ENCODE data around the gene SYNDIG1.

SYNDIG1 gene

DNA sequence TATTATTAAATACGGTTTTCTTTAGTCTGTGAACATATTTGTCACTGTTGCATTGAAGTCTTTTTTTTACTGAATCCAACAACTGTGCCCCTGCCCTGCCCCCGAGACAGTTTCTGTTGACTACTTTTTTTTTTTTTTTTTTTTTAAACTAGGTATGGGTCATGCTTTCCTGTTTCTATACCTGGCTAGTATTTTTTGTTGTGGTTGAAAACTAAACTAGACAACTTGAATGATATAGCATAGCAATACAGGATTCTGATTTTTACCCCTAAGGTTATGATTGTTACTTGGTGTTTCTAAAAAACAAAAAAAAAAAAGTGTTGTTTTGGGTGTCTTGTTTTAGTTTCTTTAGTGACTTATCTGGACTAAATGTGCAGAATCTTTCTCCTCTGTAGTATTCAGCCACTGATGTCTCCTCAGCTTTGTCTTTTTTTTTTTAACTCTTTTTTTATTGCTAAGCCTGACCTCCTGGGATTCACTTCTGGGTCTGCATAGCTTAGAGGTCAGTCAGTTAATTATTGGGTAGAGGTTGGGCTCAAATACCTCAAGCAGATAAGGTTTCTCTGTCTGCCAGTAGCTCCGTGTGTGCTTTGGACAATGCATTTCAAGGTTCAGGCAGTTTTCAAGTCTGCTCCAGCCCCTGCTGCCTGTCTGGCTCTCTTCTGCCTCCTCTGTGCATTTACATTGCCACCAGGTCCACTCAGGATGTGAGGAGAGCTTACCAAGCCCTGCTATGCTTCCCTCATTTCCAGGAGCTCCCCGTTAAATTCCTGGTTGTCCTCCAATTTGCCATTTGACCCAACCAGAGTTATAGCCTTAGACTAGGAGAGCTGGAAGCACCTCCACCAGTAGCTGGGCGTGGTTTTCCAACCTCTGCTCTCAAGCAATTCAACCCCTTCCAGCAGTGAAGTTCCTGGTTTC, 91.4 kb downstream of the SYNDIG1 start:
- ATAC-seq (ENCODE audit: low read depth): no peak
- no peak overlapping the region for H3K27ac ChIP-seq (ENCODE audit: poor library complexity, severe bottlenecking)
- peaks cover 31% of the 10 kb centered on the region for H3K27me3 ChIP-seq (ENCODE audit: insufficient read depth, poor library complexity, severe bottlenecking)
- no peaks in the 10 kb centered on the region for H3K36me3 ChIP-seq (ENCODE audit: low read depth)
- peaks cover 4% of the 10 kb centered on the region for H3K9me3 ChIP-seq (ENCODE audit: severe bottlenecking)
- no peaks in the 10 kb centered on the region for H3K4me1 ChIP-seq (ENCODE audit: insufficient read depth, poor library complexity, severe bottlenecking)
- DNase-seq (ENCODE audit: low spot score): no peak
- no peak overlapping the region for H3K4me3 ChIP-seq (ENCODE audit: severe bottlenecking)
- TF ChIP-seq, protein P1, sequence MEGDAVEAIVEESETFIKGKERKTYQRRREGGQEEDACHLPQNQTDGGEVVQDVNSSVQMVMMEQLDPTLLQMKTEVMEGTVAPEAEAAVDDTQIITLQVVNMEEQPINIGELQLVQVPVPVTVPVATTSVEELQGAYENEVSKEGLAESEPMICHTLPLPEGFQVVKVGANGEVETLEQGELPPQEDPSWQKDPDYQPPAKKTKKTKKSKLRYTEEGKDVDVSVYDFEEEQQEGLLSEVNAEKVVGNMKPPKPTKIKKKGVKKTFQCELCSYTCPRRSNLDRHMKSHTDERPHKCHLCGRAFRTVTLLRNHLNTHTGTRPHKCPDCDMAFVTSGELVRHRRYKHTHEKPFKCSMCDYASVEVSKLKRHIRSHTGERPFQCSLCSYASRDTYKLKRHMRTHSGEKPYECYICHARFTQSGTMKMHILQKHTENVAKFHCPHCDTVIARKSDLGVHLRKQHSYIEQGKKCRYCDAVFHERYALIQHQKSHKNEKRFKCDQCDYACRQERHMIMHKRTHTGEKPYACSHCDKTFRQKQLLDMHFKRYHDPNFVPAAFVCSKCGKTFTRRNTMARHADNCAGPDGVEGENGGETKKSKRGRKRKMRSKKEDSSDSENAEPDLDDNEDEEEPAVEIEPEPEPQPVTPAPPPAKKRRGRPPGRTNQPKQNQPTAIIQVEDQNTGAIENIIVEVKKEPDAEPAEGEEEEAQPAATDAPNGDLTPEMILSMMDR (IDR thresholded peaks at IDR 0.05; ENCODE audit: poor library complexity, severe bottlenecking): no peak

DNA sequence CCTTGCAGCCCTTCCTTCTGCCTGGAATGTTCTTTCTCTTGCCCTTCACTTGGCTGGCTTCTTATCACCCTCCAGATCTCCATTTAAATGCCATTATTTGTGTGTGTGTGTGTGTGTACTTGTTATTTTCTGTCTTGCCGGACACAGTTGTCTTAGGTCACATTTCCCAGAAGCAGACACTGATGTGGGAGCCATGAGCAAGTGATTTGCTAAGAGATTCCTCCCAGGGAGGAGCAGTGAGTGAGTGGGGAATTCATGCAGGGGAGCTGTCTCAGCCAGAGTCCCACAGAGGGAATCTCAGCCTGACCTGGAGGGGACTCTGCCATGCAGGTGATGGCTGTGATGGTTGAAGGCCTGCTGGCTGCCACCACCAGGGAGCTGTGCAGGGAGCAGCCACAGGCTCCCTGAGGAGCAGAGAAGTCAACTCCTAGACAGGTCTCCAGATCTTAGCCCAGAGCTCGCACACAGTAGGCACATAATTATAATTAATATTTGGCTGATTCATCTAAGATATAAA, 96.5 kb downstream of the SYNDIG1 start:
- Histone ChIP-seq H3K4me1 (ENCODE audit: insufficient read depth, poor library complexity, severe bottlenecking) (no peaks in the 10 kb centered on the region), H3K36me3 (ENCODE audit: low read depth) (no peaks in the 10 kb centered on the region), H3K27ac (ENCODE audit: poor library complexity, severe bottlenecking) (no peak overlapping the region), H3K9me3 (ENCODE audit: severe bottlenecking) (peaks cover 4% of the 10 kb centered on the region), H3K27me3 (ENCODE audit: insufficient read depth, poor library complexity, severe bottlenecking) (peaks cover 20% of the 10 kb centered on the region), H3K4me3 (ENCODE audit: severe bottlenecking) (no peak overlapping the region)
- TF ChIP-seq, protein P1 (IDR thresholded peaks at IDR 0.05; ENCODE audit: poor library complexity, severe bottlenecking): no peak
- ATAC-seq (ENCODE audit: low read depth) (0 out of 3 replicates have a peak, but pooled peaks have one; percentile 14), DNase-seq (ENCODE audit: low spot score) (no peak)

DNA sequence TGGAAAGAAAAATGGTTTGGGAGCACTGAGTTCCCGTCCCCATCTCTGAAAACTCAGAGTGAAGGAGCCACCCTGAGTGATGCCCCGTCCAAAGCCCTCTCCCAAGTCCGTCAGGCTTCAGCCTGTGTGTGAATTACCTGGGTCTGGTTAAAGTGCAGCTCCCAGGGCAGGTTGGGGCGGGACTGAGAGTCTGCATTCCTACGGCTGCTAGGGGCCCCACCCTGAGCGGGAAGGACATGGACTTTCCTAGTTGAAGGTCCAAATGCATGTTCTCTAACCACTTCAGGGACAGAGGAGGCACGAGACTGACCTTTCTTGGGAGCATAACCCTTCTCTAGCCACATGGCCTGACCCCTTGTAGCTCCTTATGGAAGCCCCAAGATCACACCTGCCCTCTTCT, 97.2 kb downstream of the SYNDIG1 start:
- no peak overlapping the region for H3K4me3 ChIP-seq (ENCODE audit: severe bottlenecking)
- ATAC-seq (ENCODE audit: low read depth) (no peak), DNase-seq (ENCODE audit: low spot score) (no peak)
- no peaks in the 10 kb centered on the region for H3K36me3 ChIP-seq (ENCODE audit: low read depth)
- TF ChIP-seq, protein P1 (IDR thresholded peaks at IDR 0.05; ENCODE audit: poor library complexity, severe bottlenecking): no peak
- H3K27me3 ChIP-seq (ENCODE audit: insufficient read depth, poor library complexity, severe bottlenecking): peaks cover 20% of the 10 kb centered on the region
- no peaks in the 10 kb centered on the region for H3K4me1 ChIP-seq (ENCODE audit: insufficient read depth, poor library complexity, severe bottlenecking)
- no peak overlapping the region for H3K27ac ChIP-seq (ENCODE audit: poor library complexity, severe bottlenecking)
- peaks cover 4% of the 10 kb centered on the region for H3K9me3 ChIP-seq (ENCODE audit: severe bottlenecking)

DNA sequence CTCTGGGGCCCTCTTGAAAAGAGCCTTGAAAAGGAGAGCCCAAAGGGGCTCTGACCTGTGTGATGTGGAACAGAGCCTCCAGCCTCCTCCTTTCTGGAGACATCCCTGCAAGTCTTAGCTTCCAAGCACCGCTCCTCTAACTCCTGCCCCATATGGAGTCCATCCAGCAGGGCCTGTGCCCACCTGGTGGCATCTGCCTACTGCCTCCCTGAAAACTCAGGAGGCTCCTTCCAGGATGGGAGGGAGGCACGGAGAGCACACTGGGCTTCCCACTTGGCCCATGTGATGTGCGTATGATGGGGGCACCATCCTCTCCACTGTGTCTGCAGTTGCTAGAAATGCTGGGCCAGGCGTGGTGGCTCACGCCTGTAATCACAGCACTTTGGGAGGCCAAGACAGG, 98.1 kb downstream of the SYNDIG1 start:
- no peak overlapping the region for H3K4me3 ChIP-seq (ENCODE audit: severe bottlenecking)
- ATAC-seq (ENCODE audit: low read depth) (no peak), DNase-seq (ENCODE audit: low spot score) (no peak)
- TF ChIP-seq, protein P1 (IDR thresholded peaks at IDR 0.05; ENCODE audit: poor library complexity, severe bottlenecking): no peak
- no peaks in the 10 kb centered on the region for H3K36me3 ChIP-seq (ENCODE audit: low read depth)
- no peak overlapping the region for H3K27ac ChIP-seq (ENCODE audit: poor library complexity, severe bottlenecking)
- peaks cover 4% of the 10 kb centered on the region for H3K9me3 ChIP-seq (ENCODE audit: severe bottlenecking)
- H3K4me1 ChIP-seq (ENCODE audit: insufficient read depth, poor library complexity, severe bottlenecking): no peaks in the 10 kb centered on the region
- peaks cover 20% of the 10 kb centered on the region for H3K27me3 ChIP-seq (ENCODE audit: insufficient read depth, poor library complexity, severe bottlenecking)

DNA sequence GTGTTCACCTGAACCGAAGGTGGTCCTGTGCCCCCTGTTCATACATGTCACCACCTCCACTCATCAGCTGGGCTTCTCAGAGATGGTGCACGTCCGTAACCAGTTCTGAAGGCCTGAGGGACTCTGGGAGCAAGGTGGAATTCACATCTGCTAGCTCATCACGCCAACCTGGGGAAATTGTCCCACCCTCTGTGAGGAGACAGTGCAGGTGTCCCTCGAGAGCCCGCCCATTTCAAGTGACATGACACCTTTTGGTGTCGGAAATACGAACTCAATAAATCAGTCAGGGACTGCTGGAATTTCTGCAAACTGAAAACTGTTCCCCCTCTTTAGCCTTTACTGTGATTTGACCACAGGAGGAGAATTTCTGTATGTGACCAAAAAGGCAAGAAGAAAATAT, 99.4 kb downstream of the SYNDIG1 start:
- no peaks in the 10 kb centered on the region for H3K9me3 ChIP-seq (ENCODE audit: severe bottlenecking)
- TF ChIP-seq, protein P1 (IDR thresholded peaks at IDR 0.05; ENCODE audit: poor library complexity, severe bottlenecking): no peak
- H3K36me3 ChIP-seq (ENCODE audit: low read depth): no peaks in the 10 kb centered on the region
- DNase-seq (ENCODE audit: low spot score) (no peak), ATAC-seq (ENCODE audit: low read depth) (no peak)
- H3K27ac ChIP-seq (ENCODE audit: poor library complexity, severe bottlenecking): no peak overlapping the region
- H3K4me1 ChIP-seq (ENCODE audit: insufficient read depth, poor library complexity, severe bottlenecking): no peaks in the 10 kb centered on the region
- H3K4me3 ChIP-seq (ENCODE audit: severe bottlenecking): no peak overlapping the region
- peaks cover 16% of the 10 kb centered on the region for H3K27me3 ChIP-seq (ENCODE audit: insufficient read depth, poor library complexity, severe bottlenecking)

Data from RWPE2 (cell line).